GM19395 (cell line): Measurements from ENCODE around the gene ZFAND3.

Experiments used
- ATAC-seq: cut with Tn5 transposase; IDR thresholded peaks from one replicate; pipeline ENCODE4 v1.9.1; 2021; ENCODE audit warnings: mild to moderate bottlenecking, moderate library complexity; ENCODE audit not compliant: unreplicated experiment

The ZFAND3 gene

GRCh38 chr6:37819177-37819801 lies at the start of gene ZFAND3:
Gene ZFAND3, plus strand, starts transcription at chr6:37819727. Its CDS starts 219 bp downstream, at chr6:37819946.
- peak; percentile 84 for ATAC-seq

GRCh38 chr6:37774028-37774680 lies 45.4 kb upstream of the ZFAND3 start:
- no peak for ATAC-seq

GRCh38 chr6:37776566-37776965 lies 43.0 kb upstream of the ZFAND3 start:
- ATAC-seq = no peak

- peak; percentile 50 for ATAC-seq
Observed at GRCh38 chr6:37777272-37777834, 42.2 kb upstream of the ZFAND3 start.

- no peak for ATAC-seq
Observed at GRCh38 chr6:37779111-37779800, 40.3 kb upstream of the ZFAND3 start.

GRCh38 chr6:37779902-37780628 lies 39.5 kb upstream of the ZFAND3 start:
- no peak for ATAC-seq

- ATAC-seq = no peak
Observed at GRCh38 chr6:37781788-37782187, 37.7 kb upstream of the ZFAND3 start.

GRCh38 chr6:37783025-37783855 lies 36.3 kb upstream of the ZFAND3 start:
- no peak for ATAC-seq

- no peak for ATAC-seq
Observed at GRCh38 chr6:37783856-37784584, 35.5 kb upstream of the ZFAND3 start.

GRCh38 chr6:37784585-37784967 lies 35.0 kb upstream of the ZFAND3 start:
- ATAC-seq = no peak

- ATAC-seq = no peak
Observed at GRCh38 chr6:37785002-37785662, 34.4 kb upstream of the ZFAND3 start.

- ATAC-seq = no peak
Observed at GRCh38 chr6:37785663-37786270, 33.8 kb upstream of the ZFAND3 start.

GRCh38 chr6:37787216-37787615 lies 32.3 kb upstream of the ZFAND3 start:
- ATAC-seq = no peak

- ATAC-seq = no peak
Observed at GRCh38 chr6:37788259-37788658, 31.3 kb upstream of the ZFAND3 start.

- ATAC-seq = peak; percentile 89
Observed at GRCh38 chr6:37791156-37791919, 28.2 kb upstream of the ZFAND3 start.

GRCh38 chr6:37792457-37793033 lies 27.0 kb upstream of the ZFAND3 start:
- ATAC-seq = no peak

- no peak for ATAC-seq
Observed at GRCh38 chr6:37793067-37793466, 26.5 kb upstream of the ZFAND3 start.

GRCh38 chr6:37794825-37795224 lies 24.7 kb upstream of the ZFAND3 start:
- ATAC-seq = no peak
